AG10803 (cell line): Measurements from ENCODE around the gene OIT3.
"Not testable (repeated sequence)": the region's sequence is repeated elsewhere in the genome, so short reads cannot be mapped to it uniquely, and the experiment has no call there.

ENCODE experiments used
- DNase-seq: peaks from one replicate; pipeline ENCODE4 v3.0.0; 2010; ENCODE audit warnings: low read depth
- H3K4me3 ChIP-seq: 2 replicates; pipeline ENCODE4 v1.5.1; 2011; ENCODE audit warnings: mild to moderate bottlenecking, low read length, control low read depth
- TF ChIP-seq, protein P1 (sequence below): conservative IDR thresholded peaks from 2 replicates; pipeline ENCODE4 v1.5.1; 2011; ENCODE audit warnings: mild to moderate bottlenecking, low read length, control low read depth, inconsistent platforms

OIT3 gene

DNA sequence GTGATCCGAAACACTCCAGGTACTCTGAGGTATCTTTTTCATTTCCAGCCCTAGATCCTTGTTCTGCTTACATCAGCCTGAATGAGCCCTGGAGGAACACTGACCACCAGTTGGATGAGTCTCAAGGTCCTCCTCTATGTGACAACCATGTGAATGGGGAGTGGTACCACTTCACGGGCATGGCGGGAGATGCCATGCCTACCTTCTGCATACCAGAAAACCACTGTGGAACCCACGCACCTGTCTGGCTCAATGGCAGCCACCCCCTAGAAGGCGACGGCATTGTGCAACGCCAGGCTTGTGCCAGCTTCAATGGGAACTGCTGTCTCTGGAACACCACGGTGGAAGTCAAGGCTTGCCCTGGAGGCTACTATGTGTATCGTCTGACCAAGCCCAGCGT is 5.1 kb downstream of the OIT3 start:
- TF ChIP-seq, protein P1, sequence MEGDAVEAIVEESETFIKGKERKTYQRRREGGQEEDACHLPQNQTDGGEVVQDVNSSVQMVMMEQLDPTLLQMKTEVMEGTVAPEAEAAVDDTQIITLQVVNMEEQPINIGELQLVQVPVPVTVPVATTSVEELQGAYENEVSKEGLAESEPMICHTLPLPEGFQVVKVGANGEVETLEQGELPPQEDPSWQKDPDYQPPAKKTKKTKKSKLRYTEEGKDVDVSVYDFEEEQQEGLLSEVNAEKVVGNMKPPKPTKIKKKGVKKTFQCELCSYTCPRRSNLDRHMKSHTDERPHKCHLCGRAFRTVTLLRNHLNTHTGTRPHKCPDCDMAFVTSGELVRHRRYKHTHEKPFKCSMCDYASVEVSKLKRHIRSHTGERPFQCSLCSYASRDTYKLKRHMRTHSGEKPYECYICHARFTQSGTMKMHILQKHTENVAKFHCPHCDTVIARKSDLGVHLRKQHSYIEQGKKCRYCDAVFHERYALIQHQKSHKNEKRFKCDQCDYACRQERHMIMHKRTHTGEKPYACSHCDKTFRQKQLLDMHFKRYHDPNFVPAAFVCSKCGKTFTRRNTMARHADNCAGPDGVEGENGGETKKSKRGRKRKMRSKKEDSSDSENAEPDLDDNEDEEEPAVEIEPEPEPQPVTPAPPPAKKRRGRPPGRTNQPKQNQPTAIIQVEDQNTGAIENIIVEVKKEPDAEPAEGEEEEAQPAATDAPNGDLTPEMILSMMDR: no peak
- no peak overlapping the region for H3K4me3 ChIP-seq
- no peak for DNase-seq

- no peak overlapping the region for H3K4me3 ChIP-seq
- TF ChIP-seq, protein P1: no peak
- DNase-seq: no peak
Observed at GRCh38 chr10:72899545-72899944, 6.0 kb downstream of the OIT3 start.

DNA sequence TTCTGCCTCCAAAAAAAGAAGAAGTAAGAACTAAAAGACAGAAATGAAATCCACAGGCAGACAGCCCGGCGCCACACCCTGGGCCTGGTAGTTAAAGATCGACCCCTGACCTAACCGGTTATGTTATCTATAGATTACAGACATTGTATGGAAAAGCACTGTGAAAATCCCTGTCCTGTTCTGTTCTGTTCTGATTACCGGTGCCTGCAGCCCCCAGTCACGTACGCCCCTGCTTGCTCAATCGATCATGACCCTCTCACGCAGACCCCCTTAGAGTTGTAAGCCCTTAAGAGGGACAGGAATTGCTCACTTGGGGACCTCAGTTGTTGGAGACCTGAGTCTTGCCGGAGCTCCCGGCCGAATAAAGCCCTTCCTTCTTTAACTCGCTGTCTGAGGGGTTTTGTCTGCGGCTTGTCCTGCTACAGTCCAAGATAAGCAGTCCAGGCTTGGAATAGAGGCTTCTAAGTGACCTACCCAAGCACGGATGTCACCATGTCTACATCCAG is 10.5 kb downstream of the OIT3 start:
- H3K4me3 ChIP-seq: not testable (repeated sequence)

GRCh38 chr10:72904806-72905205 is 11.3 kb downstream of the OIT3 start:
- TF ChIP-seq, protein P1: no peak
- no peak for DNase-seq
- no peak overlapping the region for H3K4me3 ChIP-seq

More for the DNA sequence above, 10.5 kb downstream of the OIT3 start:
- DNase-seq: not testable (repeated sequence)

DNA sequence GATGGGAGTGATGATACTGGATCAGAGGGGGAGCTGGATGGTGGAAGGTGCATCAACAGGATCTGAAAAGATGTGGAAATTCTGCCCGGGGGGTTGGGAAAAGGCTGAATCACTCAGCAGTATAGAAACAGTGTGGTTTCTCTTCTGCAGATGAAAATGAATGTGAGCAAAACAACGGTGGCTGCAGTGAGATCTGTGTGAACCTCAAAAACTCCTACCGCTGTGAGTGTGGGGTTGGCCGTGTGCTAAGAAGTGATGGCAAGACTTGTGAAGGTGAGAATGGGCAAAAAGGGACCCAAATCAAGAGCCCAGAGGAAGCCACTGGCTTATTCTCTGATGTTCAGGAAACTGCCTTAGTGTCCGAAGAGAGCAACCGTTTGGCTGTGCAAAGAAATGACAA is 12.9 kb downstream of the OIT3 start:
- TF ChIP-seq, protein P1: no peak
- DNase-seq: no peak

DNA sequence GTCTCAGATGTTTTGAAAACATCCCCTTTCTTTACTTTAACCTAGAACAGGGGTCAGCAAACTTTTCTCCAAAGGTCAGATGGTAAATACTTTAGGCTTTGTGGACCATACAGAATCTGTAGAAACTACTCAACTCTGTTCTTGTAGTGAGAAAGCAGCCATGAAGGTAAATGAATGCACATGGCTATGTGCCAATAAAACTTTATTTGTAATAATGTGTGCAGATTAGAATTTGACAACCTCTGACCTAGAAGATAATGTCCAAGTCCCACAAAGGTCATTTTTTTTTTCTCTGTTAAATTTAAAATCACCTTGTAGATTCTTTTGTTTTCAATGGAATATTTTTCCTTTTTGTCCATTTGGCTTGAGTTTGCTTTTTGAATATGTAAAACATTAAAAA is 17.2 kb downstream of the OIT3 start:
- H3K4me3 ChIP-seq: no peak overlapping the region
- no peak for DNase-seq
- TF ChIP-seq, protein P1: no peak

More for the DNA sequence above, 12.9 kb downstream of the OIT3 start:
- no peak overlapping the region for H3K4me3 ChIP-seq

- H3K4me3 ChIP-seq: no peak overlapping the region
- TF ChIP-seq, protein P1: no peak
- no peak for DNase-seq
Observed at GRCh38 chr10:72911758-72912157, 18.2 kb downstream of the OIT3 start.

DNA sequence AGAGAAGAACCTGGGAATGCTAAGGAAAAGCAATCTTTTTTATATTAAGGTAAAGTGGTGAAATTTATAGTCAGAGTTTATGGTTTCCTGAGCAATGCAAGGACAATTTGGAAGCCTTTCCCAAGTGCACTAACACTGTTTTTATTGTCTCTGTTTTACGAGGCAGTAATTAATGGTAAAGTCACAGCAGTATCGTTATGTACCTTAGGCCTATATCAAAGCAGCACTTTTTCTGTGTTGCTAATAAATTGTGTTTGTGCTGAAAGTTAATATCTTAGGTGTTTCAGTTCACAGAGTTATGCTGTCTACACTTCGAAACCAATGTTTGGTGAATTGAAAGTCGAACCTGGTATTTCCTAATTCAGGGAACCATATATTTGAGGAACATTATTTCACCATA is 19.2 kb downstream of the OIT3 start:
- H3K4me3 ChIP-seq: no peak overlapping the region
- TF ChIP-seq, protein P1: no peak
- DNase-seq: no peak
